GM19395 (cell line): ENCODE results near the gene MTA1.

ENCODE experiments used
- ATAC-seq: cut with Tn5 transposase; IDR thresholded peaks from one replicate; pipeline ENCODE4 v1.9.1; 2021; ENCODE audit warnings: mild to moderate bottlenecking, moderate library complexity; ENCODE audit not compliant: unreplicated experiment

The MTA1 gene

GRCh38 chr14:105484069-105484996, 64.7 kb downstream of the MTA1 start:
- no peak for ATAC-seq

GRCh38 chr14:105484997-105485393, 65.4 kb downstream of the MTA1 start:
- no peak for ATAC-seq

GRCh38 chr14:105485739-105486162, 66.1 kb downstream of the MTA1 start:
- ATAC-seq, result no peak

GRCh38 chr14:105486163-105486973, 66.7 kb downstream of the MTA1 start, which contains the start of gene CRIP1:
Gene CRIP1, plus strand, starts transcription at chr14:105486886. Its CDS starts 374 bp downstream, at chr14:105487260.
- ATAC-seq, result no peak

- no peak for ATAC-seq
These were observed 67.4 kb downstream of the MTA1 start for GRCh38 chr14:105486974-105487448.

- ATAC-seq, result no peak
These were observed 67.9 kb downstream of the MTA1 start for GRCh38 chr14:105487449-105487985.

GRCh38 chr14:105487986-105488777, 68.6 kb downstream of the MTA1 start:
- no peak for ATAC-seq

GRCh38 chr14:105488781-105489541, 69.3 kb downstream of the MTA1 start:
- no peak for ATAC-seq

- ATAC-seq, result no peak
These were observed 70.1 kb downstream of the MTA1 start for GRCh38 chr14:105489542-105490266.

GRCh38 chr14:105490267-105490571, 70.6 kb downstream of the MTA1 start:
- no peak for ATAC-seq

- ATAC-seq, result peak; percentile 79
These were observed 71.1 kb downstream of the MTA1 start, which contains the start of gene TEDC1 for GRCh38 chr14:105490572-105491365. Gene TEDC1, plus strand, starts transcription at chr14:105491246. Its CDS starts 130 bp downstream, at chr14:105491376.

GRCh38 chr14:105491366-105491973, 71.8 kb downstream of the MTA1 start:
- ATAC-seq, result no peak

GRCh38 chr14:105492031-105492970, 72.7 kb downstream of the MTA1 start:
- ATAC-seq, result no peak

GRCh38 chr14:105492971-105493871, 73.6 kb downstream of the MTA1 start:
- ATAC-seq, result no peak

GRCh38 chr14:105493921-105494605, 74.4 kb downstream of the MTA1 start:
- ATAC-seq, result no peak
